Hepatocyte (in vitro differentiated cells): ENCODE measurements around the gene BTRC.

Experiments
- CTCF ChIP-seq: fragments of 200-600 bp; sonication (generic); IDR thresholded peaks from 2 replicates; pipeline ENCODE4 v1.5.1; 2016; ENCODE audit warnings: antibody characterized with exemption, mild to moderate bottlenecking; ENCODE audit not compliant: poor library complexity
- EZH2 ChIP-seq: fragments of 200-600 bp; sonication (generic); IDR thresholded peaks from 2 replicates; pipeline ENCODE4 v1.6.1; 2016; ENCODE audit warnings: antibody characterized with exemption, mild to moderate bottlenecking, borderline replicate concordance
- EZH2phosphoT487 ChIP-seq: fragments of 200-600 bp; sonication (generic); IDR thresholded peaks from one replicate; pipeline ENCODE4 v1.6.1; 2018; ENCODE audit warnings: antibody characterized with exemption, mild to moderate bottlenecking, low read depth, moderate library complexity; ENCODE audit not compliant: unreplicated experiment, severe bottlenecking

- TF ChIP-seq CTCF, result no peak
- TF ChIP-seq EZH2, result no peak
- TF ChIP-seq EZH2phosphoT487, result no peak
Measured at GRCh38 chr10:101575580-101576210, 221.7 kb downstream of the BTRC start.
